Astrocyte of the spinal cord (primary cell): Measurements from ENCODE around the gene GATC.

Source experiments
- DNase-seq: peaks from one replicate; pipeline ENCODE4 v3.0.0; 2011; ENCODE audit warnings: low read depth, low spot score
- H3K4me3 ChIP-seq: 2 replicates; pipeline ENCODE4 v1.5.1; 2011; ENCODE audit warnings: low read depth, mild to moderate bottlenecking, low read length, moderate library complexity
- CTCF ChIP-seq: IDR thresholded peaks from 2 replicates; pipeline ENCODE4 v1.5.1; 2012; ENCODE audit warnings: low read depth, mild to moderate bottlenecking, low read length, inconsistent platforms
- in situ Hi-C: cut with HindIII; loops from 2 replicates; pipeline ENCODE4 v1.10.0; 2017; ENCODE audit warnings: low sequenced_read_pairs

Gene GATC

GRCh38 chr12:120445911-120446843, at the start of gene GATC, which contains the start of gene TRIAP1:
Gene GATC, plus strand, starts transcription at chr12:120446444. Its CDS starts 37 bp downstream, at chr12:120446481.
Gene TRIAP1, minus strand, starts transcription at chr12:120446384. Its CDS starts 12 bp downstream, at chr12:120446372.
- peak within 1 kb of the TSS; percentile 98 for H3K4me3 ChIP-seq
- in situ Hi-C loops: no loop called here
- DNase-seq: peak; percentile 80
- TF ChIP-seq CTCF: no peak

- TF ChIP-seq CTCF: no peak
- no peak overlapping the region for H3K4me3 ChIP-seq
- in situ Hi-C loops: no loop called here
- DNase-seq: peak; percentile 14
These were observed 48.3 kb upstream of the GATC start for GRCh38 chr12:120397824-120398540.

- in situ Hi-C loops: no loop called here
- TF ChIP-seq CTCF: no peak
- peak; percentile 43 for DNase-seq
These were observed 46.7 kb upstream of the GATC start for GRCh38 chr12:120399531-120399930.

GRCh38 chr12:120402217-120402616, 44.0 kb upstream of the GATC start:
- no peak overlapping the region for H3K4me3 ChIP-seq
- in situ Hi-C loops: no loop called here
- TF ChIP-seq CTCF: no peak
- DNase-seq: peak; percentile 13

More at GRCh38 chr12:120399531-120399930, 46.7 kb upstream of the GATC start:
- H3K4me3 ChIP-seq: no peak overlapping the region

- no peak for TF ChIP-seq CTCF
- in situ Hi-C loops: no loop called here
- no peak for DNase-seq
These were observed 42.4 kb upstream of the GATC start for GRCh38 chr12:120403869-120404268.

GRCh38 chr12:120404271-120404670, 42.0 kb upstream of the GATC start:
- no peak for TF ChIP-seq CTCF
- H3K4me3 ChIP-seq: no peak overlapping the region
- DNase-seq: no peak
- in situ Hi-C loops: no loop called here

More at GRCh38 chr12:120403869-120404268, 42.4 kb upstream of the GATC start:
- no peak overlapping the region for H3K4me3 ChIP-seq
